Hypothalamus (tissue), 51 donors: ENCODE results near the gene RBCK1.
"Not testable (repeated sequence)": the region's sequence is repeated elsewhere in the genome, so short reads cannot be mapped to it uniquely, and the experiment has no call there.

Experiments used
- DNase-seq, 51 donors: peaks; one replicate each; lab custom pipeline; 2025; lab: John Stamatoyannopoulos, UW

The RBCK1 gene

DNA sequence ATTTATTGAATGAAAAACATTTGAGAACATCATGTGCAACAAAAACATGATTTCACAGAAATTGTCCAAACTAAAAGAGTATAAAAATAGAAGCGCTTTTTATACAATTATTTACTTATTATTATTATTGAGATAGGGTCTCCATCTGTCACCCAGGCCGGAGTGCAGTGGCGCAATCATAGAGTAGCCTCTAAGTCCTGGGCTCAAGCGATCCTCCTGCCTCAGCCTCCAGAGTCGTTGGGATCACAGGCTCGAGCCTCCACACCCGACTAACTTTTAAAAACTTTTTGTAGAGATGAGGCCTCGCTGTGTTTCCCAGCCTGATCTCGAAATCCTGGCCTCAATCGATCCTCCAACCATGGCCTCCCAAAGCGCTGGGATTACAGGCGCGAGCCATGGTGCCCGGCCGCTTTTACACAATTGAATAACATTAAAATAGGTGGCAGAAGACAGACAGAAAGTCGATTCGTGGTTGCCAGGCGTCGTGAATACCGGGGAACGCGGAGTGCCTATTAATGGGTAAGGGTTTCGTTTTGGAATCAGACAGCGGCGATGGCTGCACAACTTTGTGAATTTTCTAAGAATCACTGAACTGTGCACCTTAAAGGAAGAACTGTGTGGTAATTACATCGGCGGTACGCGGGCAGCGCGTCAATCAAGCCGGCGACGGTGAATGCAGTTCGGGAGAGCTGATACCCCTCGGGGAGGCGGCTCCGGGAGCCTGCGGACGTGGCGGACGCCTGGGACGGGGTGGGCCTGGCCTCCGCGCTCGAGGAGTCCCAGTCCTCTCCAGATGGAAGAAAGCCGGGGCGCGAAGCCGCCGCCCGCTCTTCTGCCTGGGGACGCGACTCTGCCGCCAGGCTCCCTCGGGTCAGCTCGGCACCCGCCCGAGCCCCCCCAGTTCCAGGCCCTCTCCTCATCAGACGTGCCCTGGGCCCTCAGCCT lies 53.4 kb downstream of the RBCK1 start:
- DNase-seq = peak in 22 of 51 donors; percentile 13 to 72 (median 54)

DNA sequence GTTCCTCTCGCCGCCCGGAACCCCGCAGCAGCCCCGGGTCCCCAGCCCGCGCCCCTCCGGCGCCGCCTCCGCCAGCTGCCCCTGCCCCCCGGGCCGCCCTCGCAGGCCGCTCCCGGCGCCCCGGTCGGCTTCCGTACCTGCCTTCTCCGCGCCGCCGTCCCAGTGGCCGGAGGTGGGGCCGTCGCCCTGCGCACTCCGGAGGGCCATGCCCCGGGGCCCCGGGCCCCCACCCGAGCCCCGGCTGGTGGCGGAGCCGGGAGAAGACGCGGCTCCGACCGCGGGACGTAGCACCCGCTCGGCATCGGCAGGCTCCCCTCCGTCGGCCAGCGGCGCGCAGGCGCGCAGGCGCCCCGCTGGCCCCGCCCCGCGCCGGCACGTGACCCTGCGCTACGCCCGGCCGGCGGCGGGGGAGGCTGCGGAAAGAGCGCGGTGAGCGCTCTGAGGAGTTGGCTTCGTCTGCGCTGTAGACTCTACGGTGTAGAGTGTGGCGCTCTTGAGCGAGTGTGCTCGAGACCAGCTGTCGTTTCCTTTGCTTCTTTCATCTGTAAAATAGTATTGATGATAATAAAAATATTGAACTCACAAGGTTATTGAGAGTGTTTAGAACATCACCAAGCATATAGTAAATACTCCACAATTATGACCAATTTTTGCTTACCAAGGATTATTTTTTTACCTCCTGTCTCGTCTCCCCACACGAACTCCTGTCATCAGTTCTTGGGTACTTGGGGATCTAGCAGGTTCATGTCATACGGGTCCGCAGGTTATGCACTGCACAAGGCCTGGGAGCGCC lies 54.3 kb downstream of the RBCK1 start, which contains the start of gene TBC1D20:
TBC1D20 (minus strand) TSS at position 335 of the 793 bp plus-strand sequence; CDS start at position 207, 128 bp downstream.
- DNase-seq = peak in 50 of 51 donors; percentile 19 to 91 (median 76)

GRCh38 chr20:467755-468154 lies 59.7 kb downstream of the RBCK1 start:
- no peak for DNase-seq

GRCh38 chr20:469746-470490 lies 61.8 kb downstream of the RBCK1 start:
- no peak for DNase-seq

GRCh38 chr20:472137-472846 lies 64.2 kb downstream of the RBCK1 start:
- DNase-seq = no peak

DNA sequence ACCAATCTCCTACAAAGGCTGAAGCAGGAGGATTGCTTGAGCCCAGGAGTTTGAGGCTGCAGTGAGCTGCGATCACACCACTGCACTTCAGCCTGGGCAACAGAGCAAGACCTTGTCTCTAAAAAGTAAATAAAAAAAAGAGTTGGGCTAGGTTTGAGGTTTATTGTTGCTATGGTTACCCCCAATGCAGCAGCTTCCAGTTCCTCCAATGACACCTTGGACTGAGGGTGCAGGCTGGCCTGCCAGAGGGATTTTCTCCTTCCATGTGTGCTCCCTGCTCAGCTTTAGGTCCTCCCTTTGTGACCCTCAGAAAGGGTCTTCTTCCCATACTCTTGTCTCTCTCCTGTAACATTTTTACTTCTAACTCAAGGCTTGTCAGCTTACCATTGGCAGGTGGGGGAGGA lies 64.8 kb downstream of the RBCK1 start:
- DNase-seq = no peak

DNA sequence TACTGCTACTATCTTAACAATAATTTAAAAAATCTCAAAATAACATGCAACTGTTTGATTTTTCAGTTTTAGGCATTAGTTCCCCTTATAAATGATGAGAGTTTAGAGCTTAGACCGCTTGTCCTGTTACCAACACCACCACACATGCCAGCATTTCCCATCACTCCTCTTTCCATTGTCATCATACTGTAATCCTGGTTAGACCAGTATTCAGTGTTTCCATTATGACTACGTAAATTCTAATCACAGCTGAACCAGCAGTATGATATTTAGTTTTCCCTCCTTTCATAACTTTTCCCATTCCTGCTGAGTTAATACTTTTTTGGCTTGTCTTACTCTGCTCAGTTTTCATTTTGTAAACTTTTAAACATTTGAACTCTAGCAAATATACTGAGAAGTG lies 66.5 kb downstream of the RBCK1 start:
- no peak for DNase-seq

- no peak for DNase-seq
These were observed 67.6 kb downstream of the RBCK1 start for GRCh38 chr20:475463-476357.

GRCh38 chr20:476561-477249 lies 68.6 kb downstream of the RBCK1 start:
- DNase-seq = not testable (repeated sequence)

- no peak for DNase-seq
These were observed 70.2 kb downstream of the RBCK1 start for GRCh38 chr20:478010-478948.

DNA sequence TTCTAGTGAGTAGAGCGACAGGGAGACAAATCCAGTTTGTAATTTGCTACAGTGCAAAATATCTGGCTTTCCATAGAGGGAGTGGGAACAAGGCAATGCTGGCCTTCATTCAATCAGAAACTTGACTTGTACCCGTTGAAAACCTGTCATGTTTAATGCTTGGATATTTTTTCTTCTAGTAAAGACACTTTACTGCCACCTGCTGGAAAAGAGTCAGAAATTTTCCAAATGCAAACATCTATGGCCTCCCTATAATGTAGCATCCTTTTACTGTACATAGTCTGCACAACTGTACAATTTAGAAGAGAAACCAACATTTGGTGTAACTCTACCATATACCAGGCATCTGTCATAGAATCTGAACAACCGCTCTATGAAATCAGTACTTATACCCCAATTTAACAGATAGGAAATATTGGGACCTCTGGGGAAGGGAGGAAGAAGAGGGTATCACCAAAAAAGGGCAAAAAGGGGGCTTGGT lies 70.9 kb downstream of the RBCK1 start:
- DNase-seq = peak in 3 of 51 donors; percentile 5 to 57 (median 12)

- DNase-seq = no peak
These were observed 71.4 kb downstream of the RBCK1 start for GRCh38 chr20:479487-479886.

DNA sequence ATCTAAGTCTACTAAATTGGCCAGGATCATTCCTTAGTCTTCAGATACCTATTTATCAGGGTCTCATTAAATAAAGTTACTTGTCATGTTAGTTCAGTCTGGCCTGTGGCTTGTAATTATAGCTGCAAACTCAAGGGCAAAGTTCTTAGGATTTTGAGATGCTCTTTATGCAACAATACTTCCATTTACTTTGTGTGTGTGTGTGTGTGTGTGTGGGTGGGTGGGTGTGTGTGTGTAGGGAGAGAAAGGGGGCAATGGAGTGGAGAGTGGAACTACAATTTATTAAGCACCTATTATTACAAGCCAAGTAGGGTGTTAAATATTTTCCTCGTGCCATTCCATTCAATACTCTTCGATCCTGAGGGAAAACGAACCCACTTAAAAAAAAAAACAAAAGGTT lies 71.9 kb downstream of the RBCK1 start:
- DNase-seq = no peak

GRCh38 chr20:481167-481566 lies 73.1 kb downstream of the RBCK1 start:
- DNase-seq = no peak
